ENCODE measurements around the gene COX19. TPM values are rescaled to one million over a fixed set of nuclear protein-coding genes. Genes with fewer than 3 reads are reported as not detected.

The COX19 gene
- polyA plus RNA-seq, 3 donors, result 7.4 to 15.0 (median 7.6) TPM

DNA sequence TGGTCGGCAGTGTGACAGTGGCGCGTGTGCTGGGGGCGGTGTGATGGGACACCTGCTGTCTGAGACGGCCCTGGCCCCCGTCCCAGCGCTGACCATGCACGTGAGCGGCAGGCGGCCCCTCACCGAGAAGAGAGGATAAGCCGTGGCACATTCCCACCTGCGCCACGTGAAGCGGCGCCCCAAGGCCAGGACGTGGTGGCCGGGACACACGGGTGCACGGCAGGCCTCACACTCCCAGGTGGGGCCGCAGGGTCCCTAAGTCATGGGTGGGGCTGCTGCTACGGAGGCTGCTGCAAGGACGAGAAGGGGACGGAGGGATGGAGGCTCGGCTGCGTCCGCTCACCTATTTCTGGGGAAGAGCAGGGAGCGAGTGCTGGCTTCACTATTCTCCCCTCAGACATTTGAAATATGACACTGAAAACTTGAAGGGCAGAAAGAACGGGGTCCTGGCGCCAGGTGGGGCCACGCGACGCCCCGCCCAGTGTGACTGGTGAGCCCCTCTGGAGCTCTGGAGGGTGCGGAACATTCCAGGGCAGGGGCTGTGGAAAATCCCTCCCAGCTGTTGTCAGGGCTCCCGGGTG is 15.1 kb upstream of the COX19 start:
- Histone ChIP-seq H2AFZ (ENCODE audit: insufficient read depth, low read depth, low read length, poor library complexity, severe bottlenecking) (no peak overlapping the region), H3K4me2 (replicated peaks; ENCODE audit: extremely low read depth, low read length, poor library complexity, severe bottlenecking) (no peak overlapping the region), H3K4me3 (replicated peaks in 1 of 3; ENCODE audit: low read depth in 2 of 3, low read length in 3 of 3) (no peak overlapping the region), H3K27ac (ENCODE audit: low read depth in 1 of 2, low read length in 2 of 2) (no peak overlapping the region), H3K9ac (ENCODE audit: insufficient read depth, low read length, poor library complexity, severe bottlenecking) (no peak overlapping the region), H4K20me1 (ENCODE audit: insufficient read depth, low read length) (no peaks in the 10 kb centered on the region), H3K79me2 (ENCODE audit: insufficient read depth, low read length) (no peaks in the 10 kb centered on the region), H3K27me3 (ENCODE audit: control insufficient read depth in 2 of 2, insufficient read depth in 2 of 2, low read length in 2 of 2) (peaks cover 0 to 21% of the 10 kb centered on the region in 2 donors), H3K4me1 (ENCODE audit: control insufficient read depth in 1 of 2, insufficient read depth in 2 of 2, low read length in 2 of 2) (peaks cover 4 to 5% of the 10 kb centered on the region in 2 donors), H3K9me3 (replicated peaks in 1 of 2; ENCODE audit: control insufficient read depth in 1 of 2, insufficient read depth in 1 of 2, low read length in 2 of 2) (no peaks in the 10 kb centered on the region), H3K36me3 (replicated peaks in 1 of 2; ENCODE audit: control insufficient read depth in 1 of 2, insufficient read depth in 2 of 2, low read length in 2 of 2) (no peaks in the 10 kb centered on the region)
- 95% methylated on average over 29 of the region's 36 CpGs for WGBS (ENCODE audit: insufficient coverage)
- DNase-seq, result no peak
- Mint-ChIP-seq H3K4me1 (peaks cover 2% of the 10 kb centered on the region), H3K27ac (no peak overlapping the region), H3K4me3 (no peak overlapping the region), H3K9me3 (peaks cover 0 to 2% (median 0%) of the 10 kb centered on the region in 7 donors), H3K36me3 (no peaks in the 10 kb centered on the region), H3K27me3 (ENCODE audit: low read depth in 3 of 3) (peaks cover 10 to 52% (median 12%) of the 10 kb centered on the region in 3 donors)
- TF ChIP-seq, protein P1, sequence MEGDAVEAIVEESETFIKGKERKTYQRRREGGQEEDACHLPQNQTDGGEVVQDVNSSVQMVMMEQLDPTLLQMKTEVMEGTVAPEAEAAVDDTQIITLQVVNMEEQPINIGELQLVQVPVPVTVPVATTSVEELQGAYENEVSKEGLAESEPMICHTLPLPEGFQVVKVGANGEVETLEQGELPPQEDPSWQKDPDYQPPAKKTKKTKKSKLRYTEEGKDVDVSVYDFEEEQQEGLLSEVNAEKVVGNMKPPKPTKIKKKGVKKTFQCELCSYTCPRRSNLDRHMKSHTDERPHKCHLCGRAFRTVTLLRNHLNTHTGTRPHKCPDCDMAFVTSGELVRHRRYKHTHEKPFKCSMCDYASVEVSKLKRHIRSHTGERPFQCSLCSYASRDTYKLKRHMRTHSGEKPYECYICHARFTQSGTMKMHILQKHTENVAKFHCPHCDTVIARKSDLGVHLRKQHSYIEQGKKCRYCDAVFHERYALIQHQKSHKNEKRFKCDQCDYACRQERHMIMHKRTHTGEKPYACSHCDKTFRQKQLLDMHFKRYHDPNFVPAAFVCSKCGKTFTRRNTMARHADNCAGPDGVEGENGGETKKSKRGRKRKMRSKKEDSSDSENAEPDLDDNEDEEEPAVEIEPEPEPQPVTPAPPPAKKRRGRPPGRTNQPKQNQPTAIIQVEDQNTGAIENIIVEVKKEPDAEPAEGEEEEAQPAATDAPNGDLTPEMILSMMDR (IDR thresholded peaks at IDR 0.05), result no peak
- intact Hi-C loops (cut with micrococcal nuclease), result loop anchor here in 1 of 2 donors (5.0 kb wide), 1 partner anchor 187 kb away; no protein-coding TSS in a partner anchor

DNA sequence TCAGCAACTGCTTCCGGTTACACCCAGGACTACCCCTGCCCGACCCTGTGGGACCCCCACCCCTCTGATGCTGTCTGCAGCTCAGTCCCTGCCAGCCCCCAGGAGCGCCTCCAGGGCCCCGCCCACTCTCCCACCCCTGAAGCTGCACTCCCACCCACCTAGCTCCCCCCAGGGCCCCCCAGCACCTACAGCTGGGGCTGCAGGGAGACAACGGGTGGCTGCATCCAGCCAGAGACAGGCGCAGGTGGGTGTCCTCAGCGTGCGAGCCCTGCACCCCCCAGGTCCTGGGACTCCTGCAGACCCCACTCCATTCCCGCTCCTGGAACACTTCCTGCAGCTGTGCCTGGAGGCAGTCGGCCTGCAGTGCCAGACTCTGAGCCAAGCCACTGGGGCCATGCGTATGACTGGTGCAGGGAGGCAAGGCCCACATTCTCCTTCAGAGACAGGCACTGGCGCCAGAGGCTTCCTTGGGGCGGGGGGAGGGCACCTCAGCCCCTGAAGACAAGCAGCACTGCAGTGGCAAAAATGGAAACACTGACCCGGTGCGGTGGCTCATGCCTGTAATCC is 13.7 kb upstream of the COX19 start:
- no peaks in the 10 kb centered on the region for H4K20me1 ChIP-seq (ENCODE audit: insufficient read depth, low read length)
- H3K9me3 Mint-ChIP-seq, result peaks cover 0 to 2% (median 0%) of the 10 kb centered on the region in 7 donors
- DNase-seq, result no peak
- no peaks in the 10 kb centered on the region for H3K79me2 ChIP-seq (ENCODE audit: insufficient read depth, low read length)
- peaks cover 4 to 5% of the 10 kb centered on the region in 2 donors for H3K4me1 ChIP-seq (ENCODE audit: control insufficient read depth in 1 of 2, insufficient read depth in 2 of 2, low read length in 2 of 2)
- H3K9ac ChIP-seq (ENCODE audit: insufficient read depth, low read length, poor library complexity, severe bottlenecking), result no peak overlapping the region
- H3K9me3 ChIP-seq (replicated peaks in 1 of 2; ENCODE audit: control insufficient read depth in 1 of 2, insufficient read depth in 1 of 2, low read length in 2 of 2), result no peaks in the 10 kb centered on the region
- no peak overlapping the region for H3K4me3 ChIP-seq (replicated peaks in 1 of 3; ENCODE audit: low read depth in 2 of 3, low read length in 3 of 3)
- TF ChIP-seq, protein P1 (IDR thresholded peaks at IDR 0.05), result no peak
- peaks cover 0 to 21% of the 10 kb centered on the region in 2 donors for H3K27me3 ChIP-seq (ENCODE audit: control insufficient read depth in 2 of 2, insufficient read depth in 2 of 2, low read length in 2 of 2)
- no peaks in the 10 kb centered on the region for H3K36me3 ChIP-seq (replicated peaks in 1 of 2; ENCODE audit: control insufficient read depth in 1 of 2, insufficient read depth in 2 of 2, low read length in 2 of 2)
- no peak overlapping the region for H3K4me2 ChIP-seq (replicated peaks; ENCODE audit: extremely low read depth, low read length, poor library complexity, severe bottlenecking)
- 63% methylated on average over 11 of the region's 15 CpGs for WGBS (ENCODE audit: insufficient coverage)
- no peak overlapping the region for H2AFZ ChIP-seq (ENCODE audit: insufficient read depth, low read depth, low read length, poor library complexity, severe bottlenecking)
- peaks cover 8 to 53% (median 10%) of the 10 kb centered on the region in 3 donors for H3K27me3 Mint-ChIP-seq (ENCODE audit: low read depth in 3 of 3)
- H3K4me1 Mint-ChIP-seq, result peaks cover 2% of the 10 kb centered on the region
- H3K4me3 Mint-ChIP-seq, result no peak overlapping the region
- H3K36me3 Mint-ChIP-seq, result no peaks in the 10 kb centered on the region
- H3K27ac Mint-ChIP-seq, result no peak overlapping the region
- intact Hi-C loops (cut with micrococcal nuclease), result no loop called here
- no peak overlapping the region for H3K27ac ChIP-seq (ENCODE audit: low read depth in 1 of 2, low read length in 2 of 2)

Data from CD14-positive monocyte (primary cell).